ENCODE results near the gene EDC4.
A peak's percentile ranks its signal among the peaks of the same experiment; 100 is the strongest.

EDC4 gene

DNA sequence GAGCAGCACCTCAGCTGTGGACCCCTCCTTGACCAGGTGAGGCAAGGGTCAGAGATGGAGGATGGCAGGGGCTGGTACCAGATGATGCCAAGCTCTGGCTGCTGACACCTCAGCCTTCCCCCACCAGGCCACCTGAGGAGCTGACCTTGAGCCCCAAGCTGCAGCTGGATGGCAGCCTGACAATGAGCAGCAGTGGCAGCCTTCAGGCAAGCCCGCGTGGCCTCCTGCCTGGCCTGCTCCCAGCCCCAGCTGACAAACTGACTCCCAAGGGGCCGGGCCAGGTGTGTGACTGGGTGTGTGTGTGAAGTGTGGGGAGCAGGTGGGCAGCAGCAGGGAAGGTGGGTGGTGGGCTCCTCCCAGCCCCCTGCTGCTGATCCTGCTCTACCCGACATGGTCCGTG lies 7.1 kb downstream of the EDC4 start:
- DNase-seq, result no peak

GRCh38 chr16:67880584-67880983 lies 7.7 kb downstream of the EDC4 start:
- no peak for DNase-seq

DNA sequence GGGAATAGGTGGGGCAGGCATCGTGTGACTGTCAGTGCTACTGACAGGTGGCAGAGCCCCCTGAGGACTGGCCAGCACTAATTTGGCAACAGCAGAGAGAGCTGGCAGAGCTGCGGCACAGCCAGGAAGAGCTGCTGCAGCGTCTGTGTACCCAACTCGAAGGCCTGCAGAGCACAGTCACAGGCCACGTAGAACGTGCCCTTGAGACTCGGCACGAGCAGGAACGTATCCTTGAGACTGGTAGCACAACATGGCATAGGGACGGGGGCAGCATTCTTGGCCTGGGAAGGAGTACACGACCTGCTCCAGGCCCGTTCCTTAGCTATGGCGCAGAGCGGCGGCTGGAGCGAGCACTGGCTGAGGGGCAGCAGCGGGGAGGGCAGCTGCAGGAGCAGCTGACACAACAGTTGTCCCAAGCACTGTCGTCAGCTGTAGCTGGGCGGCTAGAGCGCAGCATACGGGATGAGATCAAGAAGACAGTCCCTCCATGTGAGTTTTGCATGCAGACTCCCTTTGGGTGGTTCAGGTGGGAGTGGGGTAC lies 8.8 kb downstream of the EDC4 start:
- no peak for DNase-seq

GRCh38 chr16:67882374-67883145 lies 9.7 kb downstream of the EDC4 start:
- peak; percentile 78 for DNase-seq

GRCh38 chr16:67883146-67883871 lies 10.5 kb downstream of the EDC4 start:
- no peak for DNase-seq

DNA sequence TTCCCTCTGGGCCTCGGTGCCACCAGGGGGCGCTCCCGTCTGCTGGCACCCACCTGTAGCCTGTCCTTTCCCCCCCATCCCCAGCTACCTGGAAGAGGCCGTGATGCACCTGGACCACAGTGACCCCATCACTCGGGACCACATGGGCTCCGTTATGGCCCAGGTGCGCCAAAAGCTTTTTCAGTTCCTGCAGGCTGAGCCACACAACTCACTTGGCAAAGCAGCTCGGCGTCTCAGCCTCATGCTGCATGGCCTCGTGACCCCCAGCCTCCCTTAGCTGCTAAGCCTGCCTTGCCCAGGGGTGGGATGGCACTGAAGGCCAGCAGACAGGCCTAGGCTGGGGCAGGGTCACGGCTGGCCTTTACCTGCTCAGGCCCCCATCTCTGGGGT lies 11.0 kb downstream of the EDC4 start:
- no peak for DNase-seq

GRCh38 chr16:67884684-67885083 lies 11.8 kb downstream of the EDC4 start, which contains the start of gene NRN1L:
Gene NRN1L, plus strand, starts transcription at chr16:67884885. Its CDS starts 19 bp downstream, at chr16:67884904.
- peak; percentile 91 for DNase-seq

GRCh38 chr16:67885545-67885944 lies 12.7 kb downstream of the EDC4 start:
- no peak for DNase-seq

GRCh38 chr16:67885976-67886375 lies 13.1 kb downstream of the EDC4 start:
- no peak for DNase-seq

DNA sequence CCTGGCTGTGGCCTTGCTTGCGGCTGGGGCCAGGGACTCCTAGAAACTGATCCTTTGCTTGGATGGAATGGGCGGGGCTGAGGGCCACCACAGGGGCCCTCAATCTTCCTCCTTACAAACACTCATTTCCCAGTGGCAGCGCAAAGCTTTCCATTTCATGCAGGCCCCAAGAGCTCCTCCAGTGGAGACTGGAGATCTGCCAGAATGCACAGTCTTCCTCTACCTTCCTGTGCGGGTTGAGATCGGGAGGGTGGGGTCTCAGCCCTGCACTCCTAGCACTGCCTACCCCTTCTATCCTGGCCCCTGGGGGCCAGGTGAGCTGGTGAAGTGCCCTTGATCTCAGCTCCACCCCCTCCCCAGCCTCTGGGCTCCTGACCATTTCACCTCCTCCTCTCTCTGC lies 13.5 kb downstream of the EDC4 start:
- DNase-seq, result no peak

DNA sequence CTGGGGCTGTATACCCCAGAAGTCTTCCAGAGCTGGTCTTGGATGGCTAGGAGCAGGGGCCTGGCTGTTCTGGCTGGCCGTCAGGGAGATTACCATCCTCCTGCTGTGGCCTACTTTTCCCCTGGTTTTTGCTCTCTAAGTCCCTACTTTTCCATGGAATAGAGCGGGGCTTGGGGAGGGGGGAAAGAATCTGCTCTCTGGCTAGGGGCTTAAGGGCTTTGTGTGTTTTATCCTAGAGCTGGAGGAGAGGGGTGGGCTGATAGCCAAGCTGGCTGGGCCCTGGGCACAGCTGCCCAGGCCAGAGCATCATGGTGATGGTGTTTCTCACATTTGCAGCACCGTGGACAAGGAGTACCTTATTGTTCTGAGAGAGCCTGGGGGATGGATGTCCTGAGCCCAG lies 15.5 kb downstream of the EDC4 start:
- DNase-seq, result no peak

DNA sequence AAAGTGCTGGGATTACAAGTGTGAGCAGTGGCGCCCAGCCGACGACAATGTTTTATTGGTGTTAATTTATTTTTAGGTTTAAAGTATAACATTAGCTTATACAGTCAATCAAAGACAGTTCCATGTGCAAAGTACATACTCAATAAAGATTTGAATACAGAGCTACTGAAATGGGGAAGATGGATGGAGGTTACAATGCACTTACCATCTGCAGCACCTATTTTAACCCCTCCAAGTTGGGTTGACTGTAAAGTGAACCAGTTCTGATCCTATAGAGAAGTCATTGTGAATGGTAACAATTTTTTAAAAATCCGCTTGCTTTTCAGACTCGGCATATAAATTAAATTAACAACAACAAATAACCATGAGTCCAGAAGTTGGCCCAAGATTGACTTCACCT lies 19.5 kb downstream of the EDC4 start:
- no peak for DNase-seq

- peak; percentile 99 for DNase-seq
These were observed 20.3 kb downstream of the EDC4 start, which contains the start of gene PSKH1 for GRCh38 chr16:67892899-67893742. Gene PSKH1, plus strand, starts transcription at chr16:67893254. Its CDS starts 15,496 bp downstream, at chr16:67908750.

DNA sequence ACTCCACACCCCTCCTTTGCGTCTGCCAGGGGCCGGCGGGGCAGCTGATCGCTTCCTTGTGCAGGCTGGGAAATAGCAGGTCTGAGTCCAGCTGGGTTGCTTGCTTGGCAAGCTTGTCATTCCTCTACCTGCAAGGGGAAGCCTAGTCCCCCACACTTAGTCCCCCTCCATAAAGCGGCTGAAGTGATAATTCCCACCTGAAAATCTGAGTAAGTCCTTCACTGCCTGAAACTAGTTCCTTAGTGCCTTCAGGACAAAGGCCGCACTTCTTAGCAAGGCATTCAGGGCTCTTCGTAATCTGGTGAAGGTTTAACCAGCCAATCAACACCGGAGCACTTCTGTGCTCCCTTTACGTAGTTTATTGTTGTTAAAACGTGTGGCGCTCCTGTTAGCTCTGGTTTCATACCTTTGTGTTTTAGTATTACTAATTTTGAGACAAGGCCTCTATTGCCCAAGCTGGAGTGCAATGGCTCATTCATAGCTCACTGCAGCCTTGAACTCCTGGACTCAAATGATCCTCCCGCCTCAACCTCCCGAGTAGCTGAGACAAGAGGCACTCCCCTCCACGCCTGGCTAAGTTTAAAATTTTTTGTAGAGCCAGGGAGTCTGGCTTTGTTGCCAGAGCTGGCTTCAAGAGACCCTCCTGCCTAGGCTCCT lies 21.0 kb downstream of the EDC4 start:
- no peak for DNase-seq

DNA sequence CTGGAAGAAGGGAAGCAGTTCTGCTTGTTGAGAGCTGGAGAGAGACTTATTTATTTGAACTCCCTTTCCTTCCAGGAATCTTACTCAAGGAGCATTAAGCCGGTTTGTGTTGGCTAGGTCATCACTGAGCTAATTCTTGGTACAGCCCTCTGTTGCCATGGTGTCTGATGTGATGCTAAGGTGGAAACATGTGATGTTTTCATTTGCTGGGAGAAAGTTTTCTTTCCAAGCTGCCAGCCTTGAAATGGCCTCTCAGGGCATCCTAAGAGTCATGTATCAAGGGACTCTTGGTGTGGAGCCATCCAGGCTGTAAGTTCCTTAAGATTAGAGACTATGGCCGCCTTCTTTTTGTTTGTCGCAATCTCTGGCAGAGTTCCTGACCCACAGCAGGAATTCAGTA lies 24.4 kb downstream of the EDC4 start:
- DNase-seq, result peak; percentile 62

GRCh38 chr16:67901734-67902133 lies 28.9 kb downstream of the EDC4 start:
- no peak for DNase-seq

GRCh38 chr16:67902831-67903230 lies 30.0 kb downstream of the EDC4 start:
- no peak for DNase-seq

DNA sequence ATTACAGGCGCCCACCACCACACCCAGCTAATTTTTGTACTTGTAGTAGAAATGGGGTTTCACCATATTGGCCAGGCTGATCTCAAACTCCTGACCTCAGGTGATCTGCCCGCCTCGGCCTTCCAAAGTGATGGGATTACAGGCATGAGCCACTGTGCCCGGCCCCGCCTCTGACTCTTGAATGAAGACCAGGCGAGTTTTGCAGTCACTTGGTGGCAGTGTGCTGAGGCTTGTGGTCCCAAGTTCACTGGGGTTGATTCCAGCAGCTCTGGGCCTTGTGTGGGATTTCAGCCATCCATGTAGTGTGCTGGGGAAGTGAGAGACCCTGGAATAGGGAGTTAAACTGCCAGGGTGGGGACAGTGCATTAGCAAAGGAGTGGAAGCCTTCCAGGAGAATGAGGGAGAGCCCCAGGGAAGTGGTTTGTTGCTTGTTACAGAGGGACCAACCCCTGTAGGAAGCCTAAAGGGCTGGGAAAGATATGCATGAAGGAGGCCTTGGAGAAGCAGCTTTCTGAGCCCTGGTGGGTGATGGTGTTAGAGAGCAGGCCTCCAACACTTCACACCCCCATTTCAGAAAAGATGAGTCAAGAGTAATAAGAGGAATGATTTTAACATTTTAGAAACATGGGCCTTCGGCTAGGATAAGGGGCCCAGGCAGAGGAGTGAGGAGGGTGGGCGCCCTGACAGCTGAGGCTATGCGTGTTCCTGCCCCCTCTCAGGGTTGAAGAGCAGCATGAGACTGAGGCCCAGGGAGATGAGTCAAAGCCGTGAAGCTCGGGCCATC lies 34.7 kb downstream of the EDC4 start:
- no peak for DNase-seq

GRCh38 chr16:67909056-67909742 lies 36.3 kb downstream of the EDC4 start:
- DNase-seq, result no peak

GRCh38 chr16:67910158-67910557 lies 37.3 kb downstream of the EDC4 start:
- DNase-seq, result no peak

Data from left hindlimb (tissue), 1 donor.